GM12872 (cell line): Measurements from ENCODE around the gene TECRL.

Source experiments
- TF ChIP-seq, protein P1 (sequence below): IDR thresholded peaks from 3 replicates; pipeline ENCODE4 v1.5.1; 2011; ENCODE audit warnings: low read depth, mild to moderate bottlenecking, low read length, moderate library complexity; ENCODE audit not compliant: insufficient read depth

TECRL gene

DNA sequence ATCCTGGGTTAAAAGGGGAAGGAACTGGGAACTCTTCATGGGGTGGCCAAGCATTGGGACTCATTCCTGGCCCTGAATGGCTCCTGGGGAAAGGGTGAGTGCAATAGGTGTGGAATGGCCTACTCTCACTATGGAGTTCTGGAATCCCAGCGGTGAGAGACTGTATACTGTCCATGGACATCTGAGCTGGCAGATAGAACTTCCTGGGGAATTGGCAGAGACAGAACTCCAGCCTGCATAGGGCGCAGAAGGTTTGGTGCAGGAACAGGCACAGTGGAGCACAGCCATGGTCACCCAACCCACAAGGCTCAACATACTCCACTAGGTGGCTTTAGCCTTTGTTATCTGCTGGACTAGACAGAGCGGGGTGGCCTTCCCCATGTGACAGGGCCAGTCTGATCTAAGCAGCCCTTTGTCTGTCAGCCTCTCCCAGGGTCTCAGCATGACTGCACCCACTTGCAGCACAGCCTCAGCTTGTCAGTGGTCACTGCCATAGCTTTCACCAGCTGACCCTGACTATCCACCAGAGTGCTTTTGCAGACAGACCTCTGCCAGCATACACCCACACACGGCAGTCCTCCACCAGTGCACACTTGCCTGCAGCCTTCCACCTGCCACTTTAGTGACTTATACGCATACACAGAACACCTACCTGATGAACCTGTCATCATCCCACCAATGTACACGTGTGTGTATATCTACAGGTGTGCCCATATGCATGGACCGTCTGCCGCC is 48.4 kb downstream of the TECRL start:
- TF ChIP-seq, protein P1, sequence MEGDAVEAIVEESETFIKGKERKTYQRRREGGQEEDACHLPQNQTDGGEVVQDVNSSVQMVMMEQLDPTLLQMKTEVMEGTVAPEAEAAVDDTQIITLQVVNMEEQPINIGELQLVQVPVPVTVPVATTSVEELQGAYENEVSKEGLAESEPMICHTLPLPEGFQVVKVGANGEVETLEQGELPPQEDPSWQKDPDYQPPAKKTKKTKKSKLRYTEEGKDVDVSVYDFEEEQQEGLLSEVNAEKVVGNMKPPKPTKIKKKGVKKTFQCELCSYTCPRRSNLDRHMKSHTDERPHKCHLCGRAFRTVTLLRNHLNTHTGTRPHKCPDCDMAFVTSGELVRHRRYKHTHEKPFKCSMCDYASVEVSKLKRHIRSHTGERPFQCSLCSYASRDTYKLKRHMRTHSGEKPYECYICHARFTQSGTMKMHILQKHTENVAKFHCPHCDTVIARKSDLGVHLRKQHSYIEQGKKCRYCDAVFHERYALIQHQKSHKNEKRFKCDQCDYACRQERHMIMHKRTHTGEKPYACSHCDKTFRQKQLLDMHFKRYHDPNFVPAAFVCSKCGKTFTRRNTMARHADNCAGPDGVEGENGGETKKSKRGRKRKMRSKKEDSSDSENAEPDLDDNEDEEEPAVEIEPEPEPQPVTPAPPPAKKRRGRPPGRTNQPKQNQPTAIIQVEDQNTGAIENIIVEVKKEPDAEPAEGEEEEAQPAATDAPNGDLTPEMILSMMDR = no peak

DNA sequence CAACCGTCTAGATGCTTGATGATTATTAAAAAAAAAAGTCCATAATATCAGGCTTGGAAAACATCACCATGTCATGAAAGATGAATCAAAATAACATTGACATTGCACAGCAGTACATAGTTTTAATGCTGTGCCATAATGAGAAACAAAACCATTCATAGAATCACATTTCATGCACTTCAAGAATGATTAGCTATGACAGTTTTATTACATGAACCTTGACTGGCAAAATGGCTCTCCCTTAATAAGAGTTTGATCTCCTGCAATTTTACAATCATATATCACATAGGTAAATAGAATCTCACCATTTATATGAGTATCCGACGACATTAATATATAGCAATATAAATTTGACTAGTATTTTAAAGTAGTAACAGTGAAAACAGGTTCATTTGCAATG is 49.8 kb downstream of the TECRL start:
- TF ChIP-seq, protein P1 = no peak

DNA sequence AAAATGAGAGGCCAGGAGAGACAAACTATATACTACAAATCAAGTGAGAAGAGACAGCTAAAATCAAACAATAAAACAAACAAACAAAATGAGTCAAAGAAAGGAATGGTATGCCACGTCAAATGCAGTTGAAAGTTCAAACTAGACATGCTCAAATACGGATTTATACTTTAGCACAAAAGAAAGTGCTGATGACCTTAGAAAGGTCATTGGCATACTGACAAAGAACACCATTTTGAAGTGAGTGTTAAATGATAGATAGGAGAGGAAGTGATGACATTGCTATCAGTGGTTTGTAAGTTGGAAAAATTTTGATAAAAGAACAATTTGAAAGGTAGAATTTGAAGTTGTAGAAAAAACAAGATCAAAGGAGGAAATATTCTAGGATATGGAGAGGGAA is 55.3 kb downstream of the TECRL start:
- TF ChIP-seq, protein P1 = no peak

DNA sequence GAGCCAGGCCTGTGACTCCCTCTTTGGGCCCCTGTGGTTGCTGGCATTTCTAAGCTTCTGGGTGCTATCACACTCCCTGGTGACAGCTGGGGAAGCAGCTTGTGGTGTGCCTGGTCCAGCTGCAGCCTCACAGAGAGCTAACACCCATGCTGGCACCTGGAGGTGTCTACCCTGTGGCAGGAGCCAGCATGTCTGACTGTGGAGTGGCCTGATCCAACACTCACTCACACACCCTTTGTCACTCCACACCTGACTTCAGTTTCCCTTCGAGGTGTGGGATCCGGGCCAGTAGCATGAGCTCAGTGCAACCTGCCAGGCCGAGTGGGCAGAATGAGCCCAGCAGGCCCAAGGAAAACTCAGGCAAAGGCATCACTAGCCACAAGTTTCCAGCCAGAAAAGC is 67.5 kb downstream of the TECRL start:
- TF ChIP-seq, protein P1 = no peak

DNA sequence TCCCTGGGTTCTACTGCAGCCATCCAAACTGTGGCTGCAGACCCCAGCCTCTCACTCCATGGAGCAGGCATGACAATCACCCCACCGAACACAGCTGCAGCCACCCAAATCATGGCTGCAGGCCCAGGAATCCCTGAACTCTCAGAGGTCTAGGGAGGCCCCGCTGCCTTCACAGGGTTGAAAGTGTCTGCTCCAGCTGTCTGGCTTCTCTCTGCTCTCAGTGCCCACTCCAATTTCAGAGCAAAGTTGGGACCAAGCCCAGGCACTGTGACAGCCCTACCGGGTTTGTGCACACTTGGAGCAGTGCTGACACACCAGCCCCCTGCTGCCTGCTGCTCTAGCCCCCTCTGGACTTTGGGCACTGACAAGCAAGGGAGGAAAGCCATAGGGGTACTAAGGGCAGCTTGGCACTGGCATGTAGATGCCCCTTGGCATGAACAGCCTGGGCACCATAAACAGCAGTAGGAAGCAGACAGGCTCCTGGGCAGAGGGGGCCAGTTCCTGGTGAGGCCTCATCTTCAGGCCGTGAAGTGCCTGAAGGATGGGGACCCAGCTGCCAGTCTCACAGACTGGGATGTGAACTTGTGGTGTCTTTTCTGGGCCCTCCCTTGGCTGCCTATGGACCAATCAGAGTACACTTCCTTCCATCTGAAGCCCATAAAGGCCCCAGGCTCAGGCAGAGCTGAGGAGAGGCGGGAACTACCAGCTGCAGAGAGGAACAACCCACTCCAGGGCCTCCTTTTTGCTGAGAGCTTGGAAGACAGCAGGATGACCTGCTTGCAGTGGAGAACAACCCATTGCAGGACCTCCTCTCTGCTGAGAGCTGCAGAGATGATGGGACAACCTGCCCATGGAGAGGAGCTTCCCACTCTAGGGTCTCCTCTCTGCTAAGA is 68.8 kb downstream of the TECRL start:
- TF ChIP-seq, protein P1 = no peak

DNA sequence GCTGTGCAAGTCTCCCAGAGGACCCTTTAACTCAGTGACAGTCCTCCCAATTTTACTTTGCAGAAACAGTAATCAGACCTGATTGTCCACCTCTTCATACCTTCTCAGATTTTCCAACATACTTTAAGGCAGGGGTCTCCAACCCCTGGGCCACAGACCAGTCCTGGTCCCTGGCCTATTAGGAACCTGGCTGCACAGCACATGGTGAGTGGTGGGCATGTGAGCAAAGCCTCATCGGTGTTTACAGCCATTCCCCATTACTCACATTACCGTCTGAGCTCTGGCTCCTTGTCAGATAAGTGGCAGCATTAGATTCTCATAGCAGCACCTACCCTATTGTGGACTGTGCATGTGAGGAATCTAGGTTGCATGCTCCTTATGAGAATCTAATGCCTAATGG is 74.3 kb downstream of the TECRL start:
- TF ChIP-seq, protein P1 = no peak

DNA sequence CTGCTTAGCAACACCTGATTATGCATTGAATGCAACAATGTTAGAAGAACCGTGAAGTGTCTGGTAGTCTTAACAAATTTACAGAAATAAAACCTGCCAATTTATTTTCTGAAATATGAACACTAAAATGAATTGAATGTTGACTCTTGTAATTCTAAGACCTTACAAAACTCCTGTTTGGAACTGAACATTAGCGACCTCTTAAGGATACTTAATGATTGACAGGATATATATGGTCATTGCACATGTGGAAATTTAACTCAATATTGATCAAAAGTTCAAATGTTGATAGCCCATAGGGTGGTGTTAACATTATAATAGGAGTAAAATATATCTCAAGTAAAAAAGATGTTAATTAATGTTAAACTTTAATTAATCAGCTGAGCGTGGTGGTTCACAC is 79.1 kb downstream of the TECRL start:
- TF ChIP-seq, protein P1 = no peak
